Activated effector memory CD4-positive, alpha-beta T cell treated with anti-CD3 and anti-CD28 coated beads, Interleukin-2, amount 50 U/mL, for 16 hours (primary cell): ENCODE measurements around the gene CCDC183.
"Not testable (repeated sequence)": the region's sequence is repeated elsewhere in the genome, so short reads cannot be mapped to it uniquely, and the experiment has no call there.

ENCODE experiments used
- DNase-seq: peaks from one replicate; pipeline ENCODE4 v3.0.0-alpha.2; 2020

The CCDC183 gene

GRCh38 chr9:136785565-136786355 lies 10.4 kb upstream of the CCDC183 start:
- not testable (repeated sequence) for DNase-seq

- DNase-seq: no peak
Observed at GRCh38 chr9:136786451-136786850, 9.7 kb upstream of the CCDC183 start.

- not testable (repeated sequence) for DNase-seq
Observed at GRCh38 chr9:136786983-136787382, 9.2 kb upstream of the CCDC183 start.

GRCh38 chr9:136787690-136788400 lies 8.3 kb upstream of the CCDC183 start:
- DNase-seq: peak; percentile 88

GRCh38 chr9:136788644-136789522 lies 7.3 kb upstream of the CCDC183 start:
- not testable (repeated sequence) for DNase-seq

- DNase-seq: no peak
Observed at GRCh38 chr9:136789523-136789937, 6.6 kb upstream of the CCDC183 start.

- DNase-seq: peak; percentile 100
Observed at GRCh38 chr9:136790640-136791515, 5.3 kb upstream of the CCDC183 start, which contains the start of gene TMEM141. TMEM141 (plus strand) TSS chr9:136791344; CDS start chr9:136791371, 27 bp downstream.

GRCh38 chr9:136791516-136792276 lies 4.4 kb upstream of the CCDC183 start:
- peak; percentile 89 for DNase-seq

- no peak for DNase-seq
Observed at GRCh38 chr9:136792321-136793085, 3.6 kb upstream of the CCDC183 start.

- no peak for DNase-seq
Observed at GRCh38 chr9:136793086-136793946, 2.8 kb upstream of the CCDC183 start.

GRCh38 chr9:136794281-136794999 lies 1.7 kb upstream of the CCDC183 start:
- no peak for DNase-seq

- DNase-seq: no peak
Observed at GRCh38 chr9:136795000-136795348, 1.2 kb upstream of the CCDC183 start.

- DNase-seq: not testable (repeated sequence)
Observed at GRCh38 chr9:136796775-136797347, 723 bp downstream of the CCDC183 start.

- DNase-seq: no peak
Observed at GRCh38 chr9:136798708-136799078, 2.6 kb downstream of the CCDC183 start.

GRCh38 chr9:136799079-136799853 lies 3.1 kb downstream of the CCDC183 start:
- no peak for DNase-seq

- DNase-seq: peak; percentile 94
Observed at GRCh38 chr9:136799854-136800657, 3.9 kb downstream of the CCDC183 start.

GRCh38 chr9:136802321-136802720 lies 6.2 kb downstream of the CCDC183 start:
- DNase-seq: no peak
